Activated naive CD8-positive, alpha-beta T cell (primary cell): Measurements from ENCODE around the gene TLE2.
"Not testable (repeated sequence)": the region's sequence is repeated elsewhere in the genome, so short reads cannot be mapped to it uniquely, and the experiment has no call there.

Experiments used
- H3K27ac Mint-ChIP-seq: one replicate; pipeline ENCODE4 v1.8.0; 2021; ENCODE audit warnings: mixed read lengths
- H3K27me3 Mint-ChIP-seq: one replicate; pipeline ENCODE4 v1.8.0; 2021; ENCODE audit warnings: mixed read lengths
- H3K36me3 Mint-ChIP-seq: one replicate; pipeline ENCODE4 v1.8.0; 2021; ENCODE audit warnings: mixed read lengths
- H3K4me1 Mint-ChIP-seq: one replicate; pipeline ENCODE4 v1.8.0; 2021; ENCODE audit warnings: low read depth, mixed read lengths
- H3K4me3 Mint-ChIP-seq: one replicate; pipeline ENCODE4 v1.8.0; 2021; ENCODE audit warnings: mild to moderate bottlenecking, mixed read lengths
- H3K9me3 Mint-ChIP-seq: one replicate; pipeline ENCODE4 v1.8.0; 2021; ENCODE audit warnings: low read depth, mixed read lengths

The TLE2 gene

GRCh38 chr19:3015126-3016057 is 13.7 kb downstream of the TLE2 start:
- Mint-ChIP-seq H3K36me3 (peaks cover 2% of the 10 kb centered on the region), H3K9me3 (no peaks in the 10 kb centered on the region), H3K4me3 (no peak overlapping the region), H3K27me3 (no peaks in the 10 kb centered on the region), H3K4me1 (no peaks in the 10 kb centered on the region), H3K27ac (no peak overlapping the region)

- no peak overlapping the region for H3K27ac Mint-ChIP-seq
- no peaks in the 10 kb centered on the region for H3K9me3 Mint-ChIP-seq
Measured at GRCh38 chr19:3014135-3014534, 14.9 kb downstream of the TLE2 start.

GRCh38 chr19:3013263-3013725 is 15.8 kb downstream of the TLE2 start:
- Mint-ChIP-seq H3K9me3 (no peaks in the 10 kb centered on the region), H3K27ac (no peak overlapping the region), H3K4me1 (no peaks in the 10 kb centered on the region), H3K4me3 (no peak overlapping the region), H3K36me3 (peaks cover 2% of the 10 kb centered on the region), H3K27me3 (no peaks in the 10 kb centered on the region)

More at GRCh38 chr19:3014135-3014534, 14.9 kb downstream of the TLE2 start:
- no peaks in the 10 kb centered on the region for H3K4me1 Mint-ChIP-seq
- no peak overlapping the region for H3K4me3 Mint-ChIP-seq
- peaks cover 2% of the 10 kb centered on the region for H3K36me3 Mint-ChIP-seq
- no peaks in the 10 kb centered on the region for H3K27me3 Mint-ChIP-seq

- H3K4me3 Mint-ChIP-seq = no peak overlapping the region
- H3K9me3 Mint-ChIP-seq = no peaks in the 10 kb centered on the region
- H3K4me1 Mint-ChIP-seq = no peaks in the 10 kb centered on the region
- no peaks in the 10 kb centered on the region for H3K27me3 Mint-ChIP-seq
- H3K27ac Mint-ChIP-seq = no peak overlapping the region
- peaks cover 2% of the 10 kb centered on the region for H3K36me3 Mint-ChIP-seq
Measured at GRCh38 chr19:3012621-3013262, 16.3 kb downstream of the TLE2 start.

- H3K27me3 Mint-ChIP-seq, H3K4me3 Mint-ChIP-seq, H3K36me3 Mint-ChIP-seq, H3K27ac Mint-ChIP-seq, H3K4me1 Mint-ChIP-seq, H3K9me3 Mint-ChIP-seq: not testable (repeated sequence)
Measured at GRCh38 chr19:3012059-3012458, 17.0 kb downstream of the TLE2 start.

- Mint-ChIP-seq H3K27ac (no peak overlapping the region), H3K9me3 (no peaks in the 10 kb centered on the region)
Measured at GRCh38 chr19:3010871-3011270, 18.2 kb downstream of the TLE2 start.

GRCh38 chr19:3008994-3009393 is 20.1 kb downstream of the TLE2 start:
- Mint-ChIP-seq H3K9me3 (no peaks in the 10 kb centered on the region), H3K4me3 (no peak overlapping the region), H3K27me3 (no peaks in the 10 kb centered on the region), H3K27ac (no peak overlapping the region), H3K36me3 (peaks cover 2% of the 10 kb centered on the region), H3K4me1 (no peaks in the 10 kb centered on the region)

More at GRCh38 chr19:3010871-3011270, 18.2 kb downstream of the TLE2 start:
- no peaks in the 10 kb centered on the region for H3K4me1 Mint-ChIP-seq
- peaks cover 2% of the 10 kb centered on the region for H3K36me3 Mint-ChIP-seq
- H3K4me3 Mint-ChIP-seq = no peak overlapping the region
- no peaks in the 10 kb centered on the region for H3K27me3 Mint-ChIP-seq

- no peaks in the 10 kb centered on the region for H3K9me3 Mint-ChIP-seq
- no peaks in the 10 kb centered on the region for H3K4me1 Mint-ChIP-seq
- H3K27me3 Mint-ChIP-seq = no peaks in the 10 kb centered on the region
- no peak overlapping the region for H3K4me3 Mint-ChIP-seq
- H3K27ac Mint-ChIP-seq = no peak overlapping the region
- peaks cover 2% of the 10 kb centered on the region for H3K36me3 Mint-ChIP-seq
Measured at GRCh38 chr19:3007975-3008374, 21.1 kb downstream of the TLE2 start.

GRCh38 chr19:3006075-3006767 is 22.9 kb downstream of the TLE2 start:
- Mint-ChIP-seq H3K4me3 (no peak overlapping the region), H3K27ac (no peak overlapping the region), H3K27me3 (no peaks in the 10 kb centered on the region), H3K9me3 (no peaks in the 10 kb centered on the region), H3K36me3 (peaks cover 5% of the 10 kb centered on the region), H3K4me1 (no peaks in the 10 kb centered on the region)

GRCh38 chr19:3005345-3005744 is 23.7 kb downstream of the TLE2 start:
- no peak overlapping the region for H3K4me3 Mint-ChIP-seq
- no peaks in the 10 kb centered on the region for H3K9me3 Mint-ChIP-seq
- no peak overlapping the region for H3K27ac Mint-ChIP-seq
- H3K4me1 Mint-ChIP-seq = no peaks in the 10 kb centered on the region
- H3K36me3 Mint-ChIP-seq = peaks cover 3% of the 10 kb centered on the region
- no peaks in the 10 kb centered on the region for H3K27me3 Mint-ChIP-seq

- H3K4me3 Mint-ChIP-seq = no peak overlapping the region
Measured at GRCh38 chr19:3004522-3004921, 24.6 kb downstream of the TLE2 start.

GRCh38 chr19:3003046-3003445 is 26.0 kb downstream of the TLE2 start:
- Mint-ChIP-seq H3K9me3 (no peaks in the 10 kb centered on the region), H3K4me1 (no peaks in the 10 kb centered on the region), H3K4me3 (no peak overlapping the region), H3K27ac (no peak overlapping the region), H3K27me3 (no peaks in the 10 kb centered on the region), H3K36me3 (peaks cover 6% of the 10 kb centered on the region)

More at GRCh38 chr19:3004522-3004921, 24.6 kb downstream of the TLE2 start:
- H3K9me3 Mint-ChIP-seq = no peaks in the 10 kb centered on the region
- no peaks in the 10 kb centered on the region for H3K4me1 Mint-ChIP-seq
- peaks cover 3% of the 10 kb centered on the region for H3K36me3 Mint-ChIP-seq
- H3K27me3 Mint-ChIP-seq = no peaks in the 10 kb centered on the region
- no peak overlapping the region for H3K27ac Mint-ChIP-seq

- Mint-ChIP-seq H3K36me3 (peaks cover 6% of the 10 kb centered on the region), H3K9me3 (no peaks in the 10 kb centered on the region), H3K4me3 (no peak overlapping the region), H3K27me3 (no peaks in the 10 kb centered on the region), H3K4me1 (no peaks in the 10 kb centered on the region), H3K27ac (no peak overlapping the region)
Measured at GRCh38 chr19:3001235-3001800, 27.8 kb downstream of the TLE2 start.

GRCh38 chr19:2998642-2999041 is 30.4 kb downstream of the TLE2 start:
- Mint-ChIP-seq H3K9me3 (no peaks in the 10 kb centered on the region), H3K4me1 (no peaks in the 10 kb centered on the region), H3K4me3 (no peak overlapping the region), H3K36me3 (peaks cover 6% of the 10 kb centered on the region), H3K27ac (no peak overlapping the region), H3K27me3 (no peaks in the 10 kb centered on the region)

- no peak overlapping the region for H3K27ac Mint-ChIP-seq
- H3K36me3 Mint-ChIP-seq = peaks cover 6% of the 10 kb centered on the region
- H3K9me3 Mint-ChIP-seq = no peaks in the 10 kb centered on the region
Measured at GRCh38 chr19:2997720-2998119, 31.4 kb downstream of the TLE2 start.

More at GRCh38 chr19:2997720-2998119, 31.4 kb downstream of the TLE2 start:
- Mint-ChIP-seq H3K4me3 (no peak overlapping the region), H3K27me3 (no peaks in the 10 kb centered on the region), H3K4me1 (no peaks in the 10 kb centered on the region)
